Naive thymus-derived CD8-positive, alpha-beta T cell (primary cell): Measurements from ENCODE around the gene HTT. TPM values are rescaled to one million over a fixed set of nuclear protein-coding genes. Genes with fewer than 3 reads are reported as not detected.
"Not testable (repeated sequence)": the region's sequence is repeated elsewhere in the genome, so short reads cannot be mapped to it uniquely, and the experiment has no call there.

Source experiments
- ATAC-seq, 2 donors: fragments of 150-1000 bp; cut with Tn5 transposase in 1 of 2; sonication (Bioruptor Pico), chemical (Tn5 transposase) in 1 of 2; 1 replicate in 1 of 2; 2 replicates in 1 of 2; pipeline ENCODE4 v1.10.0; 2021; ENCODE audit warnings: mild to moderate bottlenecking in 2 of 2, moderate library complexity in 2 of 2
- POLR2A ChIA-PET: fragments of 350-600 bp; sonication (Branson Sonifier 250); formaldehyde crosslinking; loops from one replicate; lab custom pipeline; 2021; ENCODE audit warnings: antibody characterized with exemption; lab: Charles Lee
- DNase-seq, 10 donors: peaks; one replicate each; pipeline versions ENCODE4 v3.0.0 to v3.0.0-alpha.2; 2020 to 2022
- H3K27ac Mint-ChIP-seq, 10 donors: one replicate each; pipeline ENCODE4 v1.8.0; 2020 to 2022; ENCODE audit warnings: mild to moderate bottlenecking in 10 of 10, mixed read lengths in 10 of 10, moderate library complexity in 4 of 10, inconsistent platforms in 1 of 10
- H3K27me3 Mint-ChIP-seq, 5 donors: one replicate each; pipeline ENCODE4 v1.8.0; 2021 to 2022; ENCODE audit warnings: mixed read lengths in 5 of 5
- H3K36me3 Mint-ChIP-seq, 3 donors: one replicate each; pipeline ENCODE4 v1.8.0; 2020 to 2022; ENCODE audit warnings: mixed read lengths in 3 of 3, mild to moderate bottlenecking in 2 of 3, inconsistent platforms in 1 of 3
- H3K4me1 Mint-ChIP-seq, 4 donors: one replicate each; pipeline ENCODE4 v1.8.0; 2021 to 2022; ENCODE audit warnings: mixed read lengths in 4 of 4
- H3K4me3 Mint-ChIP-seq, 10 donors: one replicate each; pipeline ENCODE4 v1.8.0; 2020 to 2022; ENCODE audit warnings: mild to moderate bottlenecking in 10 of 10, mixed read lengths in 10 of 10, moderate library complexity in 6 of 10, inconsistent platforms in 1 of 10
- H3K9me3 Mint-ChIP-seq, 9 donors: one replicate each; pipeline ENCODE4 v1.8.0; 2020 to 2022; ENCODE audit warnings: mixed read lengths in 9 of 9, mild to moderate bottlenecking in 3 of 9, inconsistent platforms in 1 of 9, moderate library complexity in 1 of 9
- polyA plus RNA-seq, 3 donors: library from polyadenylated mRNA; unstranded; fragments of 300-500 nt; fragmentation: Illumina TruSeq; gene quantifications; one replicate each; pipeline ENCODE4 v1.2.3, GENCODE V29; 2021
- total RNA-seq, 8 experiments: library from RNA in 2 of 8; stranded (reverse) in 2 of 8; gene quantifications; one replicate each; pipeline ENCODE4 v1.2.3 and lab custom pipeline; 2021 to 2026

HTT gene
- total and polyA plus RNA-seq, 5 experiments from 2014 or later = 2.2 to 64.6 (median 5.0) TPM

GRCh38 chr4:3073158-3074077 is 1.1 kb upstream of the HTT start:
- H3K27me3 Mint-ChIP-seq = no peaks in the 10 kb centered on the region
- peak overlapping the region in 9 of 10 donors; percentile 10 to 95 (median 57) for H3K4me3 Mint-ChIP-seq
- H3K36me3 Mint-ChIP-seq = peaks cover 0 to 3% (median 0%) of the 10 kb centered on the region in 3 donors
- DNase-seq = peak in 7 of 10 donors; percentile 3 to 68 (median 10)
- peak overlapping the region in 2 of 10 donors; percentile 7 to 29 for H3K27ac Mint-ChIP-seq
- POLR2A ChIA-PET = interaction anchor here (0.5 to 1.7 kb wide), 3 partner anchors 110 to 724 kb away, joined by 3 to 5 read pairs (median 4); partner anchors contain the start of genes GRK4 and NOP14
- ATAC-seq = peak in 1 of 2 donors; percentile 60
- peaks cover 10 to 22% (median 20%) of the 10 kb centered on the region in 4 donors for H3K4me1 Mint-ChIP-seq
- no peaks in the 10 kb centered on the region for H3K9me3 Mint-ChIP-seq

DNA sequence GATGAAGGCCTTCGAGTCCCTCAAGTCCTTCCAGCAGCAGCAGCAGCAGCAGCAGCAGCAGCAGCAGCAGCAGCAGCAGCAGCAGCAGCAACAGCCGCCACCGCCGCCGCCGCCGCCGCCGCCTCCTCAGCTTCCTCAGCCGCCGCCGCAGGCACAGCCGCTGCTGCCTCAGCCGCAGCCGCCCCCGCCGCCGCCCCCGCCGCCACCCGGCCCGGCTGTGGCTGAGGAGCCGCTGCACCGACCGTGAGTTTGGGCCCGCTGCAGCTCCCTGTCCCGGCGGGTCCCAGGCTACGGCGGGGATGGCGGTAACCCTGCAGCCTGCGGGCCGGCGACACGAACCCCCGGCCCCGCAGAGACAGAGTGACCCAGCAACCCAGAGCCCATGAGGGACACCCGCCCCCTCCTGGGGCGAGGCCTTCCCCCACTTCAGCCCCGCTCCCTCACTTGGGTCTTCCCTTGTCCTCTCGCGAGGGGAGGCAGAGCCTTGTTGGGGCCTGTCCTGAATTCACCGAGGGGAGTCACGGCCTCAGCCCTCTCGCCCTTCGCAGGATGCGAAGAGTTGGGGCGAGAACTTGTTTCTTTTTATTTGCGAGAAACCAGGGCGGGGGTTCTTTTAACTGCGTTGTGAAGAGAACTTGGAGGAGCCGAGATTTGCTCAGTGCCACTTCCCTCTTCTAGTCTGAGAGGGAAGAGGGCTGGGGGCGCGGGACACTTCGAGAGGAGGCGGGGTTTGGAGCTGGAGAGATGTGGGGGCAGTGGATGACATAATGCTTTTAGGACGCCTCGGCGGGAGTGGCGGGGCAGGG is 568 bp downstream of the HTT start:
- peak; percentile 5 to 67 (median 30) for DNase-seq
- H3K36me3 Mint-ChIP-seq = peaks cover 0 to 3% (median 0%) of the 10 kb centered on the region in 3 donors
- no peaks in the 10 kb centered on the region for H3K27me3 Mint-ChIP-seq
- POLR2A ChIA-PET = interaction anchor here (0.6 to 1.7 kb wide), 4 partner anchors 33 to 656 kb away, joined by 3 to 9 read pairs (median 4); partner anchors contain the start of genes CFAP99, GRK4 and NOP14
- no peaks in the 10 kb centered on the region for H3K9me3 Mint-ChIP-seq
- peaks cover 15 to 34% (median 32%) of the 10 kb centered on the region in 4 donors for H3K4me1 Mint-ChIP-seq
- H3K27ac Mint-ChIP-seq = peak overlapping the region; percentile 48 to 93 (median 87)
- peak overlapping the region; percentile 84 to 95 (median 88) for H3K4me3 Mint-ChIP-seq
- ATAC-seq = peak; percentile 28 to 31

- Mint-ChIP-seq H3K27ac (peak overlapping the region; percentile 29 to 92 (median 74)), H3K27me3 (no peaks in the 10 kb centered on the region), H3K4me1 (peaks cover 17 to 38% (median 34%) of the 10 kb centered on the region in 4 donors), H3K4me3 (peak overlapping the region; percentile 82 to 91 (median 88)), H3K9me3 (no peaks in the 10 kb centered on the region), H3K36me3 (peaks cover 0 to 6% (median 0%) of the 10 kb centered on the region in 3 donors)
- POLR2A ChIA-PET = interaction anchor here (1.6 kb wide), 1 partner anchor 34 kb away, joined by 9 read pairs; no protein-coding TSS in a partner anchor
- DNase-seq (no peak), ATAC-seq (no peak)
Measured at GRCh38 chr4:3075652-3075981, 1.1 kb downstream of the HTT start.

- Mint-ChIP-seq H3K36me3 (peaks cover 0 to 10% (median 0%) of the 10 kb centered on the region in 3 donors), H3K27me3 (no peaks in the 10 kb centered on the region), H3K4me3 (peak overlapping the region in 6 of 10 donors; percentile 20 to 67 (median 57)), H3K9me3 (no peaks in the 10 kb centered on the region), H3K4me1 (peaks cover 22 to 54% (median 45%) of the 10 kb centered on the region in 4 donors), H3K27ac (peak overlapping the region in 1 of 10 donors; percentile 3)
- ATAC-seq (no peak), DNase-seq (no peak)
- POLR2A ChIA-PET = no interaction called here
Measured at GRCh38 chr4:3077796-3078195, 3.3 kb downstream of the HTT start.

DNA sequence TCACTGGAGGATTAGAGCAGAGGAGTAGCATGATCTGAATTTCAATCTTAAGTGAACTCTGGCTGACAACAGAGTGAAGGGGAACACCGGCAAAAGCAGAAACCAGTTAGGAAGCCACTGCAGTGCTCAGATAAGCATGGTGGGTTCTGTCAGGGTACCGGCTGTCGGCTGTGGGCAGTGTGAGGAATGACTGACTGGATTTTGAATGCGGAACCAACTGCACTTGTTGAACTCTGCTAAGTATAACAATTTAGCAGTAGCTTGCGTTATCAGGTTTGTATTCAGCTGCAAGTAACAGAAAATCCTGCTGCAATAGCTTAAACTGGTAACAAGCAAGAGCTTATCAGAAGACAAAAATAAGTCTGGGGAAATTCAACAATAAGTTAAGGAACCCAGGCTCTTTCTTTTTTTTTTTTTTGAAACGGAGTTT is 5.2 kb downstream of the HTT start:
- H3K27ac Mint-ChIP-seq = peak overlapping the region in 2 of 10 donors; percentile 44 to 74
- peaks cover 27 to 66% (median 55%) of the 10 kb centered on the region in 4 donors for H3K4me1 Mint-ChIP-seq
- POLR2A ChIA-PET = interaction anchor here (0.6 to 0.7 kb wide), 3 partner anchors 11 to 160 kb away, joined by 3 to 4 read pairs (median 4); no protein-coding TSS in a partner anchor
- H3K4me3 Mint-ChIP-seq = peak overlapping the region in 4 of 10 donors; percentile 2 to 41 (median 12)
- DNase-seq (no peak), ATAC-seq (no peak)
- H3K36me3 Mint-ChIP-seq = peaks cover 0 to 17% (median 0%) of the 10 kb centered on the region in 3 donors
- no peaks in the 10 kb centered on the region for H3K27me3 Mint-ChIP-seq
- H3K9me3 Mint-ChIP-seq = no peaks in the 10 kb centered on the region

- DNase-seq (no peak), ATAC-seq (no peak)
- Mint-ChIP-seq H3K9me3 (no peaks in the 10 kb centered on the region), H3K36me3 (peaks cover 0 to 30% (median 2%) of the 10 kb centered on the region in 3 donors), H3K27me3 (no peaks in the 10 kb centered on the region), H3K4me3 (no peak overlapping the region), H3K4me1 (peaks cover 28 to 60% (median 40%) of the 10 kb centered on the region in 4 donors), H3K27ac (peak overlapping the region in 4 of 10 donors; percentile 4 to 78 (median 37))
- POLR2A ChIA-PET = no interaction called here
Measured at GRCh38 chr4:3082925-3083515, 8.5 kb downstream of the HTT start.

GRCh38 chr4:3083732-3084131 is 9.3 kb downstream of the HTT start:
- Mint-ChIP-seq H3K36me3 (peaks cover 0 to 37% (median 7%) of the 10 kb centered on the region in 3 donors), H3K4me3 (peak overlapping the region in 1 of 10 donors; percentile 2), H3K9me3 (no peaks in the 10 kb centered on the region), H3K27me3 (no peaks in the 10 kb centered on the region), H3K27ac (no peak overlapping the region), H3K4me1 (peaks cover 24 to 55% (median 38%) of the 10 kb centered on the region in 4 donors)
- POLR2A ChIA-PET = no interaction called here
- no peak for ATAC-seq
- no peak for DNase-seq

GRCh38 chr4:3085948-3086670 is 11.6 kb downstream of the HTT start:
- ATAC-seq = no peak
- POLR2A ChIA-PET = no interaction called here
- Mint-ChIP-seq H3K27me3 (no peaks in the 10 kb centered on the region), H3K36me3 (peaks cover 0 to 49% (median 7%) of the 10 kb centered on the region in 3 donors), H3K4me1 (peaks cover 14 to 36% (median 25%) of the 10 kb centered on the region in 4 donors), H3K9me3 (no peaks in the 10 kb centered on the region), H3K27ac (peak overlapping the region in 1 of 10 donors; percentile 41), H3K4me3 (no peak overlapping the region)
- DNase-seq = no peak

DNA sequence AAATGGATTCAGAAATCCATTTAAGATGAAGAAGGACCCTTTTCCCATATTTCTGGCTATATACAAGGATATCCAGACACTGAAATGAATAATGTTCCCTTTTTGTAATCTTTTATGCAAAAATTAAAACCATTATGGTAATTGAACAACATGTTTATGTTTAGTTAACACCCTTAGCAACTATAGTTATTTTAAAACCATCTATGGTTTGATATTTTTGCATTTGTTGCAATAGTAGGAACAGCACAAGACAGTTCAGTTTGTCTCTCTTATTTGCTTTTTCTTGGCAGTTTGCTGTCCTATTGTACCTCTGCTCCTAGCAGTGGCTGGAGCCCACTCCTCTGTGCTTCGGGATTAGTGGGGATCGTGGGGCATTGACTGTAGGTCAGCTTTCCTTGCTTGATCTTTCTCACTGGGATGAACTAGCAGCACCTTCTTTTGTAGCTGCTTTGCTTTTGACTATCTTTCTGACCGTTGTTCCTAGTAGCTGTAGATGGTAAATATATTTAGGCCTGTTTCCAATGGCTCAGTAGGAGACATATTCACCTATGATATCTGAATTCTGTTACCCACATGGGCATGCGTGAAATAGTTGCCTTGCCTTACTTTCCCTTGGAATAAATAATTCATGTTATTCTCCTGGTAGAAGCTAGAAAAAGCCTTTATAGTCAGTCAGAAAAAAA is 12.8 kb downstream of the HTT start:
- H3K4me3 Mint-ChIP-seq = no peak overlapping the region
- H3K27ac Mint-ChIP-seq = peak overlapping the region in 1 of 10 donors; percentile 4
- peaks cover 14 to 31% (median 21%) of the 10 kb centered on the region in 4 donors for H3K4me1 Mint-ChIP-seq
- POLR2A ChIA-PET = no interaction called here
- no peaks in the 10 kb centered on the region for H3K27me3 Mint-ChIP-seq
- no peak for ATAC-seq
- H3K36me3 Mint-ChIP-seq = peaks cover 0 to 56% (median 7%) of the 10 kb centered on the region in 3 donors
- no peaks in the 10 kb centered on the region for H3K9me3 Mint-ChIP-seq
- no peak for DNase-seq

DNA sequence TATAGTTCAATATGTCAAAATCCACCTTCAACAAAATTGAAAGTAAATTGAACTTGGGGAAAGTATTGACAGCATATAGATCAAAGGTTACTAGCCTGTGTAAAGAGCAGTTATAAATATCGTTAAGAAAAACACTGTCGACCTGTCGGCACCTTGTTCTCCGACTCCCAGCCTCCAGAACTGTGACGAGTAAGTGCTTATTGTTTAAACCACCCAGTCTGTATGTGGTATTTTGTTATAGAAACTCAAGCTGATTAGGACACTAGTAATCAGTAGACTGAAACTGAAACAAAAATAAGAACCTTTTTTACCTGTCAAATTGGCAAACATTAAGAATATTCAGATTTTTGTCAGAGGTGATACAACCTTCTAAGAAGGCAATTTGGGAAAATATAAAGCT is 17.0 kb downstream of the HTT start:
- no peak overlapping the region for H3K4me3 Mint-ChIP-seq
- H3K27ac Mint-ChIP-seq = no peak overlapping the region
- peaks cover 0 to 76% (median 30%) of the 10 kb centered on the region in 3 donors for H3K36me3 Mint-ChIP-seq

GRCh38 chr4:3094701-3095100 is 20.2 kb downstream of the HTT start:
- DNase-seq, H3K9me3 Mint-ChIP-seq, H3K4me3 Mint-ChIP-seq, POLR2A ChIA-PET, H3K27me3 Mint-ChIP-seq, ATAC-seq: not testable (repeated sequence)
- Mint-ChIP-seq H3K27ac (peak overlapping the region in 1 of 10 donors; percentile 64), H3K4me1 (peaks cover 0 to 11% (median 5%) of the 10 kb centered on the region in 4 donors), H3K36me3 (peaks cover 0 to 66% (median 23%) of the 10 kb centered on the region in 3 donors)

More for the DNA sequence above, 17.0 kb downstream of the HTT start:
- ATAC-seq (no peak), DNase-seq (no peak)
- Mint-ChIP-seq H3K9me3 (no peaks in the 10 kb centered on the region), H3K4me1 (peaks cover 0 to 9% (median 1%) of the 10 kb centered on the region in 4 donors), H3K27me3 (no peaks in the 10 kb centered on the region)
- POLR2A ChIA-PET = no interaction called here
